ENCODE results near the gene HMG20A. TPM values are rescaled to one million over a fixed set of nuclear protein-coding genes. Genes with fewer than 3 reads are reported as not detected.
A peak's percentile ranks its signal among the peaks of the same experiment; 100 is the strongest.

Gene HMG20A
- total and polyA plus RNA-seq, 10 of the 15 experiments (the other 5 are each of a cell fraction or from before 2014, with no cell fraction given): 30.0 to 98.7 (median 46.8) TPM

GRCh38 chr15:77482570-77482969 is 61.9 kb downstream of the HMG20A start:
- WGBS (ENCODE audit: insufficient coverage, insufficient replicate concordance, low lambda C conversion rate, missing lambda C conversion rate): 98% methylated on average over 2 of the region's 2 CpGs
- ChIA-PET CTCF (interaction anchor here (0.8 to 2.0 kb wide), 5 partner anchors 9 to 381 kb away, joined by 3 to 6 read pairs (median 4); no protein-coding TSS in a partner anchor), POLR2A (no interaction called here), RAD21 (ENCODE audit: unreplicated experiment) (interaction anchor here (1.1 kb wide), 1 partner anchor 9 kb away, joined by 3 read pairs; no protein-coding TSS in a partner anchor), SMC1A (ENCODE audit: uncharacterized antibody, unreplicated experiment) (interaction anchor here (1.3 to 6.6 kb wide), 6 partner anchors 10 to 508 kb away, joined by 4 to 43 read pairs (median 5); no protein-coding TSS in a partner anchor)
- H3K4me1 ChIP-seq (ENCODE audit: control insufficient read depth, insufficient read depth, low read length): no peaks in the 10 kb centered on the region
- H3K27ac ChIP-seq (ENCODE audit: control insufficient read depth, insufficient read depth): no peak overlapping the region
- H4K20me1 ChIP-seq (ENCODE audit: control insufficient read depth, insufficient read depth): no peaks in the 10 kb centered on the region
- H2AFZ ChIP-seq (ENCODE audit: control insufficient read depth, low read depth, low read length): no peak overlapping the region
- BruUV-seq (replicated peaks): no TSS peak
- in situ Hi-C loops (cut with MboI) (no loop called here), intact Hi-C loops (cut with micrococcal nuclease; ENCODE audit: unreplicated experiment) (no loop called here)
- no peaks in the 10 kb centered on the region for H3K27me3 ChIP-seq (replicated peaks in 1 of 2; ENCODE audit: control insufficient read depth in 2 of 2, insufficient read depth in 2 of 2, low read length in 1 of 2)
- ATAC-seq (no peak), DNase-seq (ENCODE audit: low read depth, low spot score) (no peak), FAIRE-seq (no peak)
- TF ChIP-seq POLR2A (IDR thresholded peaks at IDR 0.05; ENCODE audit: low read depth, low read length) (no peak), ZBED1 (IDR thresholded peaks at IDR 0.05; ENCODE audit: borderline replicate concordance) (no peak), SREBF2 (IDR thresholded peaks at IDR 0.05; ENCODE audit: low read length) (no peak), CEBPB (IDR thresholded peaks at IDR 0.05; ENCODE audit: borderline replicate concordance in 1 of 2, low read depth in 2 of 2, low read length in 2 of 2) (no peak)
- peaks cover 10 to 36% of the 10 kb centered on the region in 2 experiments for H3K36me3 ChIP-seq (ENCODE audit: control insufficient read depth in 2 of 2, insufficient read depth in 2 of 2, low read length in 1 of 2)
- no peaks in the 10 kb centered on the region for H3K9me3 ChIP-seq (replicated peaks; ENCODE audit: control insufficient read depth, insufficient read depth, low read length)
- H3K4me3 ChIP-seq: no peak overlapping the region
- H3K4me2 ChIP-seq (ENCODE audit: control insufficient read depth, insufficient read depth): no peak overlapping the region
- no peaks in the 10 kb centered on the region for H3K79me2 ChIP-seq (ENCODE audit: control insufficient read depth, insufficient read depth, low read length)
- H3K9ac ChIP-seq (ENCODE audit: control insufficient read depth, insufficient read depth, low read length): no peak overlapping the region

GRCh38 chr15:77483425-77484140 is 62.9 kb downstream of the HMG20A start:
- in situ Hi-C loops (cut with MboI): no loop called here
- BruUV-seq (replicated peaks): TSS peak; percentile 16
- ChIA-PET RAD21 (ENCODE audit: unreplicated experiment) (interaction anchor here (1.1 kb wide), 1 partner anchor 8 kb away, joined by 3 read pairs; no protein-coding TSS in a partner anchor), POLR2A (no interaction called here), SMC1A (ENCODE audit: uncharacterized antibody, unreplicated experiment) (interaction anchor here (1.8 to 6.6 kb wide), 3 partner anchors 9 to 297 kb away, joined by 5 to 43 read pairs (median 11); no protein-coding TSS in a partner anchor), CTCF (interaction anchor here (1.2 to 2.0 kb wide), 4 partner anchors 10 to 296 kb away, joined by 3 to 6 read pairs (median 5); no protein-coding TSS in a partner anchor)
- no peak overlapping the region for H3K4me2 ChIP-seq (ENCODE audit: control insufficient read depth, insufficient read depth)
- no peak for TF ChIP-seq NKRF (conservative IDR thresholded peaks at IDR 0.05)
- no peak for TF ChIP-seq USF1 (IDR thresholded peaks at IDR 0.05; ENCODE audit: borderline replicate concordance, extremely low read length, insufficient read depth, low read depth, low read length)
- no peak for TF ChIP-seq CEBPB (IDR thresholded peaks at IDR 0.05; ENCODE audit: borderline replicate concordance in 1 of 2, low read depth in 2 of 2, low read length in 2 of 2)
- no peak for TF ChIP-seq ZSCAN29 (IDR thresholded peaks at IDR 0.05)
- no peak for TF ChIP-seq STAT1 (conservative IDR thresholded peaks at IDR 0.05)
- no peak for TF ChIP-seq JUND (IDR thresholded peaks at IDR 0.05; ENCODE audit: low read depth, low read length)
- no peak for TF ChIP-seq ATF2 (IDR thresholded peaks at IDR 0.05; ENCODE audit: low read length)
- TF ChIP-seq ZNF274 (IDR thresholded peaks at IDR 0.05; ENCODE audit: insufficient read depth, insufficient read length): no peak
- no peak for TF ChIP-seq BMI1 (IDR thresholded peaks at IDR 0.05; ENCODE audit: borderline replicate concordance)
- H3K4me1 ChIP-seq (ENCODE audit: control insufficient read depth, insufficient read depth, low read length): no peaks in the 10 kb centered on the region
- no peaks in the 10 kb centered on the region for H3K9me3 ChIP-seq (replicated peaks; ENCODE audit: control insufficient read depth, insufficient read depth, low read length)
- no peaks in the 10 kb centered on the region for H3K79me2 ChIP-seq (ENCODE audit: control insufficient read depth, insufficient read depth, low read length)
- WGBS (ENCODE audit: insufficient coverage, insufficient replicate concordance, low lambda C conversion rate, missing lambda C conversion rate): 95% methylated on average over 1 of the region's 1 CpG
- H3K27me3 ChIP-seq (replicated peaks in 1 of 2; ENCODE audit: control insufficient read depth in 2 of 2, insufficient read depth in 2 of 2, low read length in 1 of 2): no peaks in the 10 kb centered on the region
- H2AFZ ChIP-seq (ENCODE audit: control insufficient read depth, low read depth, low read length): no peak overlapping the region
- DNase-seq (ENCODE audit: low read depth, low spot score) (no peak), FAIRE-seq (no peak), ATAC-seq (no peak)
- no peak overlapping the region for H3K27ac ChIP-seq (ENCODE audit: control insufficient read depth, insufficient read depth)
- no peaks in the 10 kb centered on the region for H4K20me1 ChIP-seq (ENCODE audit: control insufficient read depth, insufficient read depth)
- no peak overlapping the region for H3K9ac ChIP-seq (ENCODE audit: control insufficient read depth, insufficient read depth, low read length)
- intact Hi-C loops (cut with micrococcal nuclease; ENCODE audit: unreplicated experiment): no loop called here
- H3K4me3 ChIP-seq: no peak overlapping the region
- peaks cover 6 to 29% of the 10 kb centered on the region in 2 experiments for H3K36me3 ChIP-seq (ENCODE audit: control insufficient read depth in 2 of 2, insufficient read depth in 2 of 2, low read length in 1 of 2)
